Stomach (tissue), 4 donors: ENCODE data around the gene CFAP299.

Experiments used
- CTCF ChIP-seq, 7 experiments: fragments of 450-650 bp in 4 of 7; fragments of 200-600 bp in 3 of 7; sonication (generic) in 3 of 7; IDR thresholded peaks; one replicate each; pipeline ENCODE4 v1.5.1; 2016 to 2019; ENCODE audit warnings: antibody characterized with exemption in 7 of 7, control low read depth in 2 of 7, mild to moderate bottlenecking in 1 of 7
- EP300 ChIP-seq: sonication (generic); formaldehyde crosslinking; IDR thresholded peaks from one replicate; pipeline ENCODE4 v1.6.1; 2017; ENCODE audit warnings: antibody characterized with exemption
- POLR2A ChIP-seq, 4 donors: fragments of 450-650 bp; IDR thresholded peaks; one replicate each; pipeline ENCODE4 v1.6.1; 2016; ENCODE audit warnings: antibody characterized with exemption in 4 of 4, control low read depth in 2 of 4, mild to moderate bottlenecking in 1 of 4, moderate library complexity in 1 of 4
- POLR2AphosphoS5 ChIP-seq, 3 donors: sonication (generic); formaldehyde crosslinking; IDR thresholded peaks; one replicate each; pipeline ENCODE4 v1.6.1; 2016; ENCODE audit warnings: antibody characterized with exemption in 3 of 3

GRCh38 chr4:80417019-80417418, 81.5 kb downstream of the CFAP299 start:
- TF ChIP-seq CTCF (IDR thresholded peaks at IDR 0.05) (no peak), POLR2A (IDR thresholded peaks at IDR 0.05) (no peak), EP300 (no peak), POLR2AphosphoS5 (IDR thresholded peaks at IDR 0.05) (no peak)
